Hepatocyte (in vitro differentiated cells): Measurements from ENCODE around the gene NT5C. TPM values are rescaled to one million over a fixed set of nuclear protein-coding genes. Genes with fewer than 3 reads are reported as not detected.
"Not testable (repeated sequence)": the region's sequence is repeated elsewhere in the genome, so short reads cannot be mapped to it uniquely, and the experiment has no call there.

Experiments used
- DNase-seq: peaks from one replicate; pipeline ENCODE4 v3.0.0-alpha.2; 2016; ENCODE audit warnings: low spot score
- H2AFZ ChIP-seq: fragments of 200-600 bp; sonication (generic); 2 replicates; pipeline ENCODE4 v1.6.0; 2016; ENCODE audit warnings: antibody characterized with exemption, mild to moderate bottlenecking
- H3K27ac ChIP-seq: fragments of 200-600 bp; sonication (generic); 2 replicates; pipeline ENCODE4 v1.5.1; 2016; ENCODE audit warnings: mild to moderate bottlenecking
- H3K27me3 ChIP-seq: fragments of 200-600 bp; sonication (generic); 2 replicates; pipeline ENCODE4 v1.6.1; 2016
- H3K36me3 ChIP-seq: fragments of 200-600 bp; sonication (generic); replicated peaks from 2 replicates; pipeline ENCODE4 v1.5.1; 2016; ENCODE audit warnings: low read depth; ENCODE audit not compliant: insufficient read depth
- H3K4me1 ChIP-seq: fragments of 200-600 bp; sonication (generic); 2 replicates; pipeline ENCODE4 v1.5.1; 2016; ENCODE audit warnings: mild to moderate bottlenecking, moderate library complexity; ENCODE audit not compliant: insufficient read depth
- H3K4me2 ChIP-seq: fragments of 200-600 bp; sonication (generic); 2 replicates; pipeline ENCODE4 v1.6.0; 2016
- H3K4me3 ChIP-seq: fragments of 200-600 bp; sonication (generic); 2 replicates; pipeline ENCODE4 v1.5.1; 2016; ENCODE audit warnings: mild to moderate bottlenecking
- H3K79me2 ChIP-seq: fragments of 200-600 bp; sonication (generic); 2 replicates; pipeline ENCODE4 v1.6.0; 2017; ENCODE audit warnings: mild to moderate bottlenecking
- H3K9me2 ChIP-seq: fragments of 200-600 bp; sonication (generic); replicated peaks from 2 replicates; pipeline ENCODE4 v1.6.0; 2017; ENCODE audit warnings: mild to moderate bottlenecking; ENCODE audit not compliant: insufficient read depth
- H3K9me3 ChIP-seq: fragments of 200-600 bp; sonication (generic); 2 replicates; pipeline ENCODE4 v1.5.1; 2016; ENCODE audit warnings: low read depth, mild to moderate bottlenecking
- H4K20me1 ChIP-seq: fragments of 200-600 bp; sonication (generic); 2 replicates; pipeline ENCODE4 v1.6.0; 2016; ENCODE audit warnings: mild to moderate bottlenecking; ENCODE audit not compliant: insufficient read depth, poor library complexity, severe bottlenecking
- CTCF ChIP-seq: fragments of 200-600 bp; sonication (generic); IDR thresholded peaks from 2 replicates; pipeline ENCODE4 v1.5.1; 2016; ENCODE audit warnings: antibody characterized with exemption, mild to moderate bottlenecking; ENCODE audit not compliant: poor library complexity
- EZH2 ChIP-seq: fragments of 200-600 bp; sonication (generic); IDR thresholded peaks from 2 replicates; pipeline ENCODE4 v1.6.1; 2016; ENCODE audit warnings: antibody characterized with exemption, mild to moderate bottlenecking, borderline replicate concordance
- EZH2phosphoT487 ChIP-seq: fragments of 200-600 bp; sonication (generic); IDR thresholded peaks from one replicate; pipeline ENCODE4 v1.6.1; 2018; ENCODE audit warnings: antibody characterized with exemption, mild to moderate bottlenecking, low read depth, moderate library complexity; ENCODE audit not compliant: unreplicated experiment, severe bottlenecking
- WGBS: methylation state at CpG from one replicate; pipeline ENCODE4 v1.1.6; 2016; ENCODE audit warnings: low lambda C conversion rate; ENCODE audit errors: missing lambda C conversion rate; 5-methylcytosine and 5-hydroxymethylcytosine counted together
- polyA plus RNA-seq: library from polyadenylated mRNA; unstranded; fragments of >200 nt; fragmentation: Nextera tagmentation; extraction: Ambion mirVana; gene quantifications from 2 replicates; pipeline ENCODE4 v1.2.1, GENCODE V29; 2016
- total RNA-seq: library from RNA; depleted of rRNA; stranded (reverse); fragments of >200 nt; gene quantifications from 2 replicates; pipeline ENCODE4 v1.2.3, GENCODE V29; 2014

NT5C gene
- total and polyA plus RNA-seq, 2 experiments from 2014 or later: 46.3 to 73.3 TPM

GRCh38 chr17:75135452-75135851, 3.9 kb upstream of the NT5C start:
- peaks cover 7% of the 10 kb centered on the region for H3K4me1 ChIP-seq
- no peak overlapping the region for H2AFZ ChIP-seq
- no peaks in the 10 kb centered on the region for H3K27me3 ChIP-seq
- no peaks in the 10 kb centered on the region for H3K36me3 ChIP-seq
- DNase-seq: no peak
- no peak overlapping the region for H3K4me3 ChIP-seq
- H3K79me2 ChIP-seq: peaks cover 12% of the 10 kb centered on the region
- no peaks in the 10 kb centered on the region for H3K9me2 ChIP-seq
- no peak for TF ChIP-seq CTCF
- TF ChIP-seq EZH2phosphoT487: no peak
- no peak for TF ChIP-seq EZH2
- H3K27ac ChIP-seq: no peak overlapping the region
- no peaks in the 10 kb centered on the region for H4K20me1 ChIP-seq
- H3K9me3 ChIP-seq: no peaks in the 10 kb centered on the region
- WGBS: 91% methylated on average over 5 of the region's 5 CpGs
- no peak overlapping the region for H3K4me2 ChIP-seq

- H3K79me2 ChIP-seq: peaks cover 18% of the 10 kb centered on the region
- H3K4me2 ChIP-seq, H3K36me3 ChIP-seq, H3K4me3 ChIP-seq, H2AFZ ChIP-seq, H3K9me3 ChIP-seq, H3K27me3 ChIP-seq, H3K9me2 ChIP-seq, DNase-seq, H3K4me1 ChIP-seq, H4K20me1 ChIP-seq: not testable (repeated sequence)
- peak overlapping the region; percentile 32 for H3K27ac ChIP-seq
- WGBS: 83% methylated on average over 14 of the region's 14 CpGs
Observed at GRCh38 chr17:75133607-75134347, 2.2 kb upstream of the NT5C start.

- no peaks in the 10 kb centered on the region for H3K27me3 ChIP-seq
- no peak overlapping the region for H2AFZ ChIP-seq
- no peaks in the 10 kb centered on the region for H3K9me2 ChIP-seq
- TF ChIP-seq CTCF (no peak), EZH2 (no peak), EZH2phosphoT487 (no peak)
- H3K9me3 ChIP-seq: no peaks in the 10 kb centered on the region
- H3K79me2 ChIP-seq: peaks cover 15% of the 10 kb centered on the region
- H3K4me3 ChIP-seq: no peak overlapping the region
- peak overlapping the region; percentile 67 for H3K27ac ChIP-seq
- no peak overlapping the region for H3K4me2 ChIP-seq
- H3K4me1 ChIP-seq: peaks cover 7% of the 10 kb centered on the region
- DNase-seq: no peak
- H4K20me1 ChIP-seq: no peaks in the 10 kb centered on the region
- no peaks in the 10 kb centered on the region for H3K36me3 ChIP-seq
- WGBS: 80% methylated on average over 3 of the region's 3 CpGs
Observed at GRCh38 chr17:75133001-75133400, 1.5 kb upstream of the NT5C start.

GRCh38 chr17:75132018-75133000, 767 bp upstream of the NT5C start:
- H3K9me3 ChIP-seq, DNase-seq, H3K4me1 ChIP-seq, H3K36me3 ChIP-seq, H4K20me1 ChIP-seq, H3K9me2 ChIP-seq, H3K27me3 ChIP-seq: not testable (repeated sequence)
- 88% methylated on average over 39 of the region's 40 CpGs for WGBS
- Histone ChIP-seq H3K79me2 (peaks cover 15% of the 10 kb centered on the region), H3K4me2 (peak overlapping the region; percentile 83), H3K4me3 (peak overlapping the region; percentile 82), H3K27ac (peak overlapping the region; percentile 93), H2AFZ (peak overlapping the region; percentile 31)
